ENCODE measurements around the gene SF3B2.
"Not testable (repeated sequence)": the region's sequence is repeated elsewhere in the genome, so short reads cannot be mapped to it uniquely, and the experiment has no call there.

The SF3B2 gene

GRCh38 chr11:66078949-66079348 lies 26.8 kb downstream of the SF3B2 start:
- DNase-seq, result not testable (repeated sequence)

DNA sequence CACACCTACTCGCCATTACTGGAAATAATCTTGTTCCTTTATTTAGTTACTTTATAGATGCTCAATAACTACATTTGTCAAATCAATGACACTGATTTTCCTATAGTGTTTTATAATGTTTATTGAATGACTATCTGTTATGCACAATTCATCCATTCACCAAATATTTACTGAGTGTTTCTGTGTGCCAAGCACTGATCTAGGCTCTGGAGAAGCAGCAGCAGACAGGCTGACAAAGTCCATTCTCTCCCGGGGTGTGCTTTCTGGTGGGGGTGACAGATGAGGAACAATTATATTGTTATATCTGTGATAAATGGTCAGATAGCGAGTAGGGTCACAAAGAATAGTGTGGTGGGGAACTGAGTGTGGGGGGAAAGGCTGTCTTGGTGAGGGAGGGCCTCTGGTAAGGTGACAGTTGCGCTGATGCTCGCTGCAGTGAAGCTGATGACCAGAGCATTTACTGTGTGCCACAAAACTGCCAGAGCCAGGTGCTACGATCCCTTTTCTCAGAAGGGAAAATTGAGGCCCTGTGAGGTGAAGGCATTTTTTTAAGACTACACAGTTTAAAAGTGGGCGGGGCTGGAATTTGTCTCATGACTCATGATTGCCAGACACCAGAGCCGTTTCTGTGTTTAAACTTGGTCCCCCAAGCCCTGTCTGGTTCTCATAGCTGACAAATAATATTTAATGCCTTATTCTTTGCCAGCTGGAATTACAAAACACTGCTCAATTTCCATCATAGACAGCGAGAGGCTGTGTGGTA lies 28.1 kb downstream of the SF3B2 start:
- DNase-seq, result no peak

GRCh38 chr11:66081505-66081904 lies 29.3 kb downstream of the SF3B2 start:
- DNase-seq, result peak in 8 of 14 donors; percentile 2 to 45 (median 12)

GRCh38 chr11:66082946-66083698 lies 31.0 kb downstream of the SF3B2 start:
- peak in 1 of 14 donors; percentile 13 for DNase-seq

DNA sequence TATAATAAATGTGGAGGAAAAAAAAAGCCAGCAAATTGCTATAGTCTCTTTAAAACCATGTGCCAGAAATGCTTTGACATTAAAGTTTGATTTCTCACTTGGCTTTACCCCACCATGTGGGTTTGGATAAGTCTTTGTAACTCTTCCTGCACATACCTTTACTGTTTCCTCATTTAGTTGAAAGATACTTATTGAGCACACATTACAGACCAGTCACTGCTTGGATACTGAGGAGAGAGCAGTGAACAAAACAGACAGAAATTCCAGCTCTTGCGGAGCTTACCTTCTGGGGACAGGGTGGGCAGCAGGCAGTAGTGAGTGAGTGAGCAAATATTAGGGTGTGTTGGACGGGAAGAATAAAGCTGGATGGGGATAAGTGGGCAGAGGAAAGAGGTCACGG lies 31.6 kb downstream of the SF3B2 start:
- no peak for DNase-seq

DNA sequence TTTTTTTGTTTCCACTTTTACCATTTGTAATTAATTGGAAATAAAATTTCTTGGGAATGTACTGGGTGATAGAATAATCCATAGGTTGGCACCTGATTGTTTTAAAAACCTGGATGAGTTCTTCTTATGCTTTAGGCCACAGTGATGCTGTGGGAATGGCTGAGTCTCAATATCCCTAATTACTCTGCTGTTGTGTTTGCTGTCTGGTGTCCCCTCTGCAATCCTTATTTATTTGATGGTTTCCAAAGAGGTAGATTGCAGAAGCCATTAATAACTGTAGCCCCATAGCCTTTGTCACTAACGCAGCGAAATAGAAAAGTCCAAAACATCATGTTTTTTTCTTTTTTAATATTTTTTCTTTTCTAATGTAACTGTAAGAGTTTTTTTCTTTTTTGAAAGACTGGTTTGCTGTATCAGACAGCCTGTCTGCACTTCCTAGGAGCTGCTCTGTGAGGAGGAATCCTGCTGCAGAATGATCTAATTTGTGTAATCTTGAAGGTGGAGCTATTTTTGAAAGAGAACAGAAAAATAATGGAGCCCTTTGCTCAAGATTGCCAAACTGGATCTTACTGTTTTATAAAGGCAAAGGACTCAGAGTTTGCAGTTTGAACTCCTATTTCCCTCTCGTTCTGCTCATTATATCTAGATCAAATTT lies 32.8 kb downstream of the SF3B2 start:
- DNase-seq, result peak in 1 of 14 donors; percentile 16

DNA sequence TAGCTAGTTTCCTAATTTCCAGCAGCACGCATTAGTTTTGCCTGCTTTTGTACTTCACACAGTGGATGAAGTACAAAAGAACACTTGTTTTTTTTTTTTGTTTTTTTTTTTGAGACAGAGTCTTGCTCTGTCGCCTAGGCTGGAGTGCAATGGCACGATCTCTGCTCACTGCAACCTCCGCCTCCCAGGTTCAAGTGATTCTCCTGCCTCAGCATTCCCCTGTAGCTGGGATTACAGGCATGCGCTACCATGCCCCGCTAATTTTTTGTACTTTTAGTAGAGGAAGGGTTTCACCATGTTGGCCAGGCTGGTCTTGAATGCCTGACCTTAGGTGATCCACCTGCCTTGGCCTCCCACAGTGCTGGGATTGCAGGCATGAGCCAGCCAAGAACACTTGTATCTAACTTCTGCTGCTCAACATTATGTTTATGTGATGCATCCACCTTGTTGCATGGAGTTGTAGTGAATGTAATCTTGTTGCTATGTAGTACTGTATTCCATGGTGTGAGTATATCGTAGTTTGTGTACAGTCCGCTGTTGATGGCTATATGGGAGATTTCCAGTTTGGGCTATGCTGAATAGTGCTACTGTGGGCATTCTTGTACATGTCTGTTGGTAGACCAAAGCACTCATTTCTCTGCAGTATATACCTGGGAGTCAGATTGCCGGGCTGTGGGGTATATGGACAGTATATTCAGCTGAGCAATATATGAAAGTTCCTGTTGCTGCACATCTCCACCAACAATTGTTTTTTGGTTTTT lies 35.2 kb downstream of the SF3B2 start:
- DNase-seq, result no peak

GRCh38 chr11:66089067-66089466 lies 36.9 kb downstream of the SF3B2 start:
- DNase-seq, result no peak

GRCh38 chr11:66090288-66090687 lies 38.1 kb downstream of the SF3B2 start:
- no peak for DNase-seq

GRCh38 chr11:66092125-66092524 lies 40.0 kb downstream of the SF3B2 start:
- not testable (repeated sequence) for DNase-seq

- DNase-seq, result not testable (repeated sequence)
Measured at GRCh38 chr11:66099746-66100145, 47.6 kb downstream of the SF3B2 start.

- peak in 11 of 14 donors; percentile 17 to 80 (median 46) for DNase-seq
Measured at GRCh38 chr11:66100272-66101065, 48.3 kb downstream of the SF3B2 start.

GRCh38 chr11:66101066-66101464 lies 48.9 kb downstream of the SF3B2 start:
- no peak for DNase-seq

GRCh38 chr11:66104057-66104638 lies 52.0 kb downstream of the SF3B2 start:
- no peak for DNase-seq

GRCh38 chr11:66106786-66107599 lies 54.8 kb downstream of the SF3B2 start:
- no peak for DNase-seq

DNA sequence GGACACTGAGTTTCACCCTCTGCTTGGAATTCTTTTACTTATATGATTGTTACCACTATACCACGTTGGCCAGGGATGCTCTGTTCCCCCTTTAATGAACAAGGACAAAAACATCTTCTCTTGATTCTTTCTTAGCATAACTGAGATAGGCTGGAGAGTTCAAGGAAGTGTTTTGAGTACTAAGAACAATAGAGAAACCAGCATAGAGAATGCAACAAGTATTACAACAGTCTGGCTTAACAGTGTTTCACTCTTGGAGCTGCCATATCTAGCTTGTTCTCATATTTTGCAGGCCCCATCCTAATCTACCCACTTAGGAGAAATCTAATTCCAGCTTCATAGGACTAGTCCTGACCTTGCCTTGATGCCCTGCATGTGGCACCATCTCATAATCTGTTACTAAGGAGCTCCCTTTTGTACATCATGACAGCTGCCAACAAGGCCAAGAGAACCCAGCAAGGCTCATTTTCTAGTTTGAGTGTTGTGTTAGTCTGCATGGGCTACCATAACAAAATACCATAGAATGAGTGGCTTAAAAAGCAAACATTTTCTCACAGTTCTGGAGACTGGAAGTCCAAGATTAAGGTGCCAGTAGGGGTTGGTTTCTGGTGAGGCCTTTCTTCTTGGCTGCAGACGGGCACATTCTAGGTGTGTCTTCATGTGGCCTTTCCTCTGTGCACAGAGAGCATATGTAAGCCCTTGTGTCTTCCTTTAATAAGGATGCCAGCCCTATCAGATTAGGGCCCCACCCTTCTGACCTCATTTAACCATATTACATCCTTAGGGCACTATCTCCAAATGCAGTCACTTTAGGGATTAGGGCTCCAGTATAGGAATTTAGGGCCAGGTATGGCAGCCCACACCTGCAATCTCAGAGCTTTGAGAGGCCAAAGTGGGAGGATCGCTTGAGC lies 55.7 kb downstream of the SF3B2 start:
- DNase-seq, result no peak

- DNase-seq, result no peak
Measured at GRCh38 chr11:66109294-66109693, 57.1 kb downstream of the SF3B2 start.

DNA sequence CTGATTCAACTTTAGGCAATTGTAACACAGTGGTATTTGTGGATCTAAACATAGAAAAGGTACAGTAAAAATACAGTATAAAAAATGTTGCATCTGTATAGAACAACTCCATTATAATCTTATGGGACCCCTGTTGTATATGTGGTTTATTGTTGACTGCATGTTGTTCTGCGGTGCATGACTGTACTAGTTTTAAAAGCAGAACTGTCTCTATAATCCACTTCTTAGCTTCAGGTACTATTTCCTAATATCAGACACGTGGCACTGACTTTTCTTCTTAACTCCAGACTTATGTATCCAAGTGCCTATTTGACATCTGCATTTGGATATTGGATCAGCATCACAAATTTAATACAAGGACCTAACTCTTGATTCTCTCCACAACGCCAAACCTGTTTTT lies 59.0 kb downstream of the SF3B2 start:
- no peak for DNase-seq

- DNase-seq, result no peak
Measured at GRCh38 chr11:66112041-66112491, 59.9 kb downstream of the SF3B2 start.
